Ectodermal cell (in vitro differentiated cells): ENCODE measurements around the gene QDPR.

Source experiments
- H3K27ac ChIP-seq: 2 replicates; pipeline ENCODE4 v1.7.0; 2013; ENCODE audit warnings: mild to moderate bottlenecking, low read depth, low read length; ENCODE audit not compliant: insufficient read depth, poor library complexity, severe bottlenecking
- H3K27me3 ChIP-seq: 2 replicates; pipeline ENCODE4 v1.7.0; 2013; ENCODE audit warnings: mild to moderate bottlenecking, low read length; ENCODE audit not compliant: insufficient read depth, control insufficient read depth, poor library complexity, severe bottlenecking
- H3K36me3 ChIP-seq: one replicate; pipeline ENCODE4 v1.7.0; 2013; ENCODE audit warnings: low read length; ENCODE audit not compliant: control insufficient read depth, insufficient read depth
- H3K4me1 ChIP-seq: one replicate; pipeline ENCODE4 v1.7.0; 2013; ENCODE audit warnings: low read length; ENCODE audit not compliant: control insufficient read depth, insufficient read depth
- H3K4me3 ChIP-seq: 2 replicates; pipeline ENCODE4 v1.7.0; 2013; ENCODE audit warnings: low read depth, low read length, control low read depth; ENCODE audit not compliant: insufficient read depth
- H3K9me3 ChIP-seq: 2 replicates; pipeline ENCODE4 v1.7.0; 2013; ENCODE audit warnings: mild to moderate bottlenecking, low read length, moderate library complexity; ENCODE audit not compliant: control insufficient read depth
- WGBS, 2 experiments: methylation state at CpG; one replicate each; pipeline ENCODE4 v1.1.7; 2013; ENCODE audit warnings: missing lambda C conversion rate in 2 of 2; 5-methylcytosine and 5-hydroxymethylcytosine counted together

QDPR gene

GRCh38 chr4:17437396-17437795 lies 74.5 kb downstream of the QDPR start:
- no peaks in the 10 kb centered on the region for H3K9me3 ChIP-seq
- no peak overlapping the region for H3K4me3 ChIP-seq
- no peak overlapping the region for H3K27ac ChIP-seq
- no peaks in the 10 kb centered on the region for H3K27me3 ChIP-seq
- H3K36me3 ChIP-seq = no peaks in the 10 kb centered on the region
- no peaks in the 10 kb centered on the region for H3K4me1 ChIP-seq
- WGBS, 2 experiments = 95 to 96% methylated on average over 11 of the region's 11 CpGs

- Histone ChIP-seq H3K4me3 (no peak overlapping the region), H3K9me3 (no peaks in the 10 kb centered on the region), H3K27ac (no peak overlapping the region), H3K27me3 (no peaks in the 10 kb centered on the region), H3K36me3 (no peaks in the 10 kb centered on the region), H3K4me1 (no peaks in the 10 kb centered on the region)
- WGBS, 2 experiments = 94 to 97% methylated on average over 28 of the region's 28 CpGs
Measured at GRCh38 chr4:17436750-17437090, 75.2 kb downstream of the QDPR start.
